KBM-7 (cell line): ENCODE measurements around the gene LSG1.

Experiments
- DNase-seq: peaks from one replicate; pipeline ENCODE4 v3.0.0-alpha.2; 2015
- in situ Hi-C: fragments of 300-500 bp; cut with MboI; formaldehyde crosslinking; loops from 2 replicates; pipeline ENCODE4 v1.14.3; 2020; ENCODE audit warnings: low sequenced_read_pairs, low pct_unique_long_range_greater_than_20kb, mixed read lengths

The LSG1 gene

GRCh38 chr3:194604837-194605236 lies 67.2 kb downstream of the LSG1 start:
- DNase-seq = no peak
- in situ Hi-C loops = no loop called here

GRCh38 chr3:194604126-194604525 lies 67.9 kb downstream of the LSG1 start:
- in situ Hi-C loops = no loop called here
- no peak for DNase-seq

- in situ Hi-C loops = no loop called here
- no peak for DNase-seq
Observed at GRCh38 chr3:194602669-194603171, 69.3 kb downstream of the LSG1 start.

- in situ Hi-C loops = no loop called here
- DNase-seq = no peak
Observed at GRCh38 chr3:194598771-194599557, 73.0 kb downstream of the LSG1 start.

GRCh38 chr3:194596906-194597305 lies 75.1 kb downstream of the LSG1 start:
- no peak for DNase-seq
- in situ Hi-C loops = no loop called here

GRCh38 chr3:194592798-194593752 lies 78.9 kb downstream of the LSG1 start:
- in situ Hi-C loops = no loop called here

More at GRCh38 chr3:194592798-194593752, 78.9 kb downstream of the LSG1 start:
- peak; percentile 39 for DNase-seq
